ELR (cell line): ENCODE results near the gene YTHDF1.

ENCODE experiments used
- DNase-seq: peaks from one replicate; pipeline ENCODE4 v3.0.0-alpha.2; 2015; ENCODE audit warnings: low read depth

YTHDF1 gene

GRCh38 chr20:63155266-63156165 is 60.4 kb downstream of the YTHDF1 start:
- no peak for DNase-seq

GRCh38 chr20:63154395-63154794 is 61.5 kb downstream of the YTHDF1 start:
- no peak for DNase-seq

- DNase-seq = no peak
These were observed 62.4 kb downstream of the YTHDF1 start for GRCh38 chr20:63153254-63154221.

- DNase-seq = no peak
These were observed 63.3 kb downstream of the YTHDF1 start for GRCh38 chr20:63152322-63153253.

- no peak for DNase-seq
These were observed 64.2 kb downstream of the YTHDF1 start for GRCh38 chr20:63151554-63152321.

GRCh38 chr20:63150911-63151531 is 64.9 kb downstream of the YTHDF1 start:
- DNase-seq = no peak

GRCh38 chr20:63150391-63150898 is 65.5 kb downstream of the YTHDF1 start:
- no peak for DNase-seq

- DNase-seq = no peak
These were observed 66.3 kb downstream of the YTHDF1 start for GRCh38 chr20:63149531-63150192.

- no peak for DNase-seq
These were observed 67.2 kb downstream of the YTHDF1 start for GRCh38 chr20:63148696-63149095.

- no peak for DNase-seq
These were observed 68.4 kb downstream of the YTHDF1 start for GRCh38 chr20:63147532-63147931.
